GM18498 (cell line): ENCODE data around the gene EXTL1.
A peak's percentile ranks its signal among the peaks of the same experiment; 100 is the strongest.

Source experiments
- ATAC-seq: cut with Tn5 transposase; IDR thresholded peaks from one replicate; pipeline ENCODE4 v1.9.1; 2021; ENCODE audit warnings: mild to moderate bottlenecking, moderate library complexity; ENCODE audit not compliant: unreplicated experiment

EXTL1 gene

DNA sequence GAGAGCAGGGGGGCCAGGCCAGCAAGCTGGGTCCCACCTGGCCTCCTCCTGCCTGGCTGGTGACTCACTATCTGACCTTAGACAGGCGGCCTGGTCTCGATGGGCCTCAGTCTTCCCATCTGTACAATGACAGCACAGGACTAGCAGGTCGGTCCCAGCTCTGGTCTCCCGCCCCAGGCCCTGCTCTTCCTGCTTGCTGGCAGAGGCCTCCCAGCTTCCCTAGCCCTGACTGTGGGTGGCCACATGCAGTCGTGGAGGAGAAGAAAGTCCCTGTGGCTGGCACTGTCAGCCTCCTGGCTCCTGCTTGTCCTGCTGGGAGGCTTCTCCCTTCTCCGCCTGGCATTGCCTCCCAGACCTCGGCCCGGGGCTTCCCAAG lies 817 bp downstream of the EXTL1 start:
- ATAC-seq = no peak

DNA sequence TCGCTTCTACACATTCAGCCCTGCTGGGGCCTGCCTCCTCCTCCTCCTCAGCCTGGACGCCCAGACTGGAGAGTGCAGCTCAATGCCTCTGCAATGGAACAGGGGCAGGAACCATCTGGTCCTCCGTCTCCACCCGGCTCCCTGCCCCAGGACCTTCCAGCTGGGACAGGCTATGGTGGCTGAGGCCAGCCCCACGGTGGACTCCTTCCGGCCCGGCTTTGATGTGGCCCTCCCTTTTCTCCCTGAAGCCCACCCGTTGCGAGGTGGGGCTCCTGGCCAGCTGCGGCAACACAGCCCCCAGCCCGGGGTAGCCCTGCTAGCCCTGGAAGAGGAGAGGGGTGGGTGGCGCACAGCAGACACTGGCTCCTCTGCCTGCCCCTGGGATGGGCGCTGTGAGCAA lies 1.4 kb downstream of the EXTL1 start:
- ATAC-seq = no peak

GRCh38 chr1:26023826-26024225 lies 2.3 kb downstream of the EXTL1 start:
- no peak for ATAC-seq

- ATAC-seq = no peak
Measured at GRCh38 chr1:26025060-26025459, 3.5 kb downstream of the EXTL1 start.

GRCh38 chr1:26025517-26025916 lies 3.9 kb downstream of the EXTL1 start:
- no peak for ATAC-seq

GRCh38 chr1:26027716-26028489 lies 6.3 kb downstream of the EXTL1 start:
- no peak for ATAC-seq

DNA sequence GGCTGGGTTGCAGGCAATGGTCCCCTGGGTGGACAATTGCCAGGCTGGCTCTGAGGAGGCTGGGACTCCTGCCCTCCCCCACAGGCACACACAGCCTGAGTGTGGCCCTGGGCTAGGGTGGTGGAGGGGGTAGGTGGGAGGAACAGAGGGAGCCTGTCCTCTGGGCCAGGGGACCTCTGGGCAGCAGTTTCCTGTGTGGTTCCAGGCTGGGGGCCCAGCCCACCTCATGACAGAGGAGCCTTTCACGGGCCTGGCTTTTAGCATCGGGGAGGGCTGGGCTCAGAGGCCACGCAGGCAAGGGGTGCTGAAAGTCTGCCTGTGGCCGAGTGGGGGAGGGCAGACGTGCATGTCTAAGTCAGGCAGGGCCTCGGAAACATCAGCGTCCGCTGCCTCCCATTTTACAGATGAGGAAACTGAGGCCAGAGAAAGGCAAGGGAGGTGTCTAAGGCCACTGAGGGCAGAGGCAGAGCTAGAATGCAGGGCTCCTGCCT lies 7.0 kb downstream of the EXTL1 start:
- no peak for ATAC-seq

DNA sequence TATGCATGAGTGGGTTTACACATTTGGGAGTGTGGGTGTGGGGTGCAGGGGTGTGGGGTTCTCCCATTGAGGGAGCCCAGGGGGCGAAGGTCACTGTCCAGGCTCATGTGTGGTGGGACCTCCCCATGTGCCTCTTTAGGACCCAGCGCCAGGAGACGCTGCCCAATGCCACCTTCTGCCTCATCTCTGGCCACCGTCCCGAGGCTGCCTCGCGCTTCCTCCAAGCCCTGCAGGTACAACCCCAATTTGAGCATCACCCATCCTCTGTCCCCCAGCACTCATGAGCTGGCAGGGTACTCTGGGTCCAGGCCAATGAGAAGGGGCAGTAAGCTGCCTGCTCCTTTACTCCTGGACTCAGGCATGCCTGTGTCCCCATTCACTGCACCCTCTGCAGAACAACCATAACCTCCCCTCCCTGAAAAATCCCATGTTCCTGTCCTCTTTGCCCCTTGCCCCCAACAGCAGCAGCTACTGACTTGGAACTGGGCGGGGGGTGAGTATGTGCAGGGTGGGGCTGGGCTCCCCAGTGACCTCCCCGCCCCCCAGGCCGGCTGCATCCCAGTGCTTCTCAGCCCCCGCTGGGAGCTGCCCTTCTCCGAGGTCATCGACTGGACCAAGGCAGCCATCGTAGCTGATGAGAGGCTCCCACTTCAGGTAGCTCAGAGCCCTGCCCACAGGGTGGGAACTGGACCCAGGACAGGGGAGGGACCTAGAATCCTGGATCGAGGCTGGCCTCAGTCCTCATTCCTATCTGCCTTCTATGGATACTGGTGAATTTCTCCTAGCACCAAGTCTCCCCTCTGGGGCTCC lies 7.7 kb downstream of the EXTL1 start:
- ATAC-seq = no peak

GRCh38 chr1:26029864-26030481 lies 8.4 kb downstream of the EXTL1 start:
- no peak for ATAC-seq

DNA sequence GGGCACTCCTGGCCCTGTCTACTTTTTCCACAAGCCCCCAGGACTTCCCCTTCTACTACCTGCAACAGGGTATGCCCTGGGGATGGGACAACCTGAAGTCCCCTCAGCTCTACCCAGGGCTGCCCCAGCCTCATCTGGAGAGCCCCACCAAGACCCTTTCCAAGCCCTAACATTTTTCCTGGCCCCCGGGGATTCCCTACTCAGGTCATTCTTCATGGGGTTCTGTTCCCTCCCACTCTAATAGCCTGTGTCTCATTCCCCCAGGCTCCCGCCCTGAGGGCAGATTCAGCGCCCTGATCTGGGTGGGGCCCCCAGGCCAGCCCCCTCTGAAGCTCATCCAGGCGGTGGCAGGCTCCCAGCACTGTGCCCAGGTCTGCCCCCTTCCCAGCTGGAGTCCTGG lies 9.6 kb downstream of the EXTL1 start:
- ATAC-seq = no peak

DNA sequence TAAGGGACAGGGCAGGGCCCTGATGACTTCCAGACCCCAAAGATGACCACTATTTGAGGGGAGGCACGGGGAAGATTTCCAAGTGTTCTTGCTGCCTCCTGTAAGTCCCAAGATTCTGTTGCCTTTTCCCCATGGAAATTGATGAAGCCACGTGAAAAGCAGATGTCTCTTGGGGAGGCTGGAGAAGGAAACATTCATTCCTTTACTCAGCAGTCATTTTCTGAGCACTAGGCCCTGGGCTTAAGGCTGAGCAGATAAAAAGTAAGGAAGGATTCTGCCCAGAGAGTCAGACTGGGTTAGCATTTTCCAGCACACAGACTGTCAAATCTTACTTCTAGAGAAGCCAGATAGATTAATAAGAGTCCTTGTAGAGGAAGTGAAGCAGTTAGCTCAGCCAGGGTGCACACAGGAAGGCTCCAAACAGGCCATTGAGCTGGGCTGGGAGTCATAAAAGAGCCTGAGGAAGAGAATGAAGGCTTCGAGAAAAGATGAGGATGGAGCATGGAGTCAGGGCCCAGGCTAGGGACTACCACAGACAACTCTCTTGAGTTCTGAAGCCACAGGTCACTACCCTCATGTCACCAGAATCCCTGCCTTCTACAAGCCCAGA lies 10.1 kb downstream of the EXTL1 start:
- no peak for ATAC-seq

- ATAC-seq = no peak
Measured at GRCh38 chr1:26032656-26033357, 11.2 kb downstream of the EXTL1 start.

DNA sequence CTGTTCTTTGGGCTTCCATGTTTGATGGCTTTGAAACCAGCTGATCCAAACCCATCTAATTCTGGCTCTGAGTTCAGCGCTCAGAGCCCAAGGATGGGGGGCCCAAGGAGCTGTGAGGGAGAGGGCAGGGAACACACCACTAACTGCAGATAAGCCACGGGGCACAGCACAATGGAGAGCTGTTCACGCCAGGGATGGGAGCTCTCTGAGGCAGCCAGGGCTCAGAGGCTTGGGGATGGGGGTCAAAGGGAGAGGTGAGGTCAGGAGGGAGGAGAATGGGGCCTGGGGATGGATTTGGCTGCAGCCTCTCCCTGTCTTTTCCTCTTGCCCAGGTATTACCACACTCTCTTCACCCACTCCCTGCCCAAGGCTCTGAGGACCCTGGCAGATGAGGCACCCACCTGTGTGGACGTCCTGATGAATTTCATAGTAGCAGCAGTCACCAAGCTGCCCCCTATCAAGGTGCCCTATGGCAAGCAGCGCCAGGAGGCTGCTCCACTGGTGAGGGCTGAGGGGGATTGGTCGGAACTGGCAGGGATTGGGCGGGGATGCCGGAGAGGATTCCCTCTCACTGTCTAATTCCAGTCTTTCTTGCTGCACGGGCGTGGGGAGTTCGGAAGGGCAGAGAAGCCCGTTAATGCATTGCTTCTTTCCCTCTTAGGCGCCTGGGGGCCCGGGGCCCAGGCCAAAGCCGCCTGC lies 13.1 kb downstream of the EXTL1 start:
- no peak for ATAC-seq

DNA sequence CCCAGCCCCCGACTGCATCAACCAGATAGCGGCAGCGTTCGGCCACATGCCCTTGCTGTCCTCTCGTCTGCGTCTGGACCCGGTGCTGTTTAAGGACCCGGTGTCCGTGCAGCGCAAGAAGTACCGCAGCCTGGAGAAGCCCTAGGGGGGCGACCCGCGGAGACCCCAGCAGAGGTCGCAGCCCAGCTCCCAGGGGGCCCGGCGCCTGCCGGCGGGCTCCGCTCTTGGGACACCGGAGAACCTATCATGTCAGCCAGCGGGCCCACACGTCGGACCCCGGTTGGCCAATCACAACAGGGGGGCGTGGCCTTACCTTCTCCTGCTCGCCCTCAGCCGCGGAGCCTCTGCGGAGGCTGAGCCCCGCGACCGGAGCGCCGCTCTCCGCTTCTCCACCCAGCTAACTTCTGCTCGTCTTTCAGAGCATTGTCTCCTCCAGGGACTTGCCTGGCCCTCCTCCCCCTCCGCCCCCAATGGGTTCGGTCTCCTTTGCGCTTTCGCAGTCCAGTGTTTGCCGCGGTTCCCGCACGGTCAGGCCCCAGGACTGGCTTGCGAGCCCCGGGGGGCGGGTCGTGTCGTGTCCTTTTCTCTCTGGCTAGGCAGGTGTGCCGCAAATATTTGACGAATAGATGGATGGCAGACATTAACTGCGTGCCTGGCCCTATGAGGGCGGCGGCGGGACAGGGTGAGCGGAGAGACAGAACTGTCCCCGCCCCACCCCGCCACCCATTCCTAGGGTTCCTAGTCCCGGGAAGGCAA lies 13.8 kb downstream of the EXTL1 start:
- peak; percentile 89 for ATAC-seq

GRCh38 chr1:26035959-26036755 lies 14.6 kb downstream of the EXTL1 start:
- ATAC-seq = peak; percentile 81

DNA sequence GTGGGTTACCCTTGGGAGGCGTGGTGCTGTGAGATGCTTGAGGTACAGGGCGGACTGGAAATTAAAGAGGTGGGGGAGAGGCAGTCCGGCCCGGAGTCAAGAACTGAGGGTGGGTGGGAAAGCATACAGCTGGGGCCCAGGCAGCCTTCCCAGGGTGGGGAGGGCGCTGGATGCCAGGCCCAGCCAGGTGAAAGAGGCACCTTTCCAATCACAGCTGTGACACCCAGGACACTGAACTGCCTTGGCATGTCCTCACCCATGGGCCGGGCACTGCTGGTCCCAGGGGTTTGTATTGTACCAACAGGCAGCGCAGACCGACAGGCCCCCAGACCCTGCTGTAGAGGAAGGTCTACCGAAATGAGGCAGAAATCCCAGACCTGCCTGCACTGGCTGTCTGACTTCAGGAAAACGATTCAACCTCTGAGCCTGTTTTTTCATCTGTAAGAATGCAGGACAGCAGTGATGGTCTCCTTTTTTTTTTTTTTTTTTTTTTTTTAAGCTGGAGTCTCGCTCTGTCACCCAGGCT lies 15.2 kb downstream of the EXTL1 start:
- ATAC-seq = no peak

DNA sequence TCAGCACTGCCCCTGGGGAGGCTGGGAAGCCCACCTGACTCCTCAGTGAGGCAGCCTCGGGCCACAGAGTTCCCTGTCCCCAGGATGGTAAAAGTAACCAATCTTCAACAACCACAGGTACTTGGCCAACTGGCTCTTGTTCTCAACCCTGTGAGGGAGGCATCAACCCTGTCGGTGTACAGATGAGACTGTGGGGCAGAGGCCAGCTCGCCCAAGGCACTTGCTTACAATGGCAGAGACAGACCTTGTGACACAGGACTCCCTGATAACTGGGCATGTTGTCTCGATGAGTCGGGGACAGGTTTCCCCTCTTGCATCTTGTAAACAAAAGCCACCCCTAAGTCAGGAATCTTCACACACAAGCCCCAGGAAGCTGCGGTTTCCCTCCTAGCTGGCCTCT lies 16.3 kb downstream of the EXTL1 start:
- no peak for ATAC-seq

DNA sequence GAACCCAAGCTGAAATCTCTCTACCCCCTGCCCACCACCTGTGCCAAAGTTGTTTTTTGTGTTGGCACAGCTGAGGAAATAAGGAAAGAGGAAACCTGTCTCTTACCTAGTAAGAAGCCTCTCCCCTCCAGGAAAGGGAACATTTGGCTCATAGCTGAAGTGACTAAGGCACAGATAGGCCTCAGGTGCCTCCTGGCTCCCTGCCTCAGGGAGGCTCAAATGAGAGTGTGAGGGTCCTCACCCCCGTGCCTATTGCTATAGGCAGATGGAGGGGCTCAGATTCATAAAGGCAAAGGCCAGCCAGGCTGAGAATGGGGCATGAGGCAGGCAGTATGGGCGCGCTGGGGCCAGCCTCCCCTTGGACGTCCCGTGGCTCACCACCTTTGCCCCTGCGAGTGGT lies 16.9 kb downstream of the EXTL1 start:
- no peak for ATAC-seq
